Bronchial epithelial cell (primary cell): ENCODE data around the gene KLHL2. TPM values are rescaled to one million over a fixed set of nuclear protein-coding genes. Genes with fewer than 3 reads are reported as not detected.
"Not testable (repeated sequence)": the region's sequence is repeated elsewhere in the genome, so short reads cannot be mapped to it uniquely, and the experiment has no call there.

ENCODE experiments used
- DNase-seq: peaks from one replicate; pipeline ENCODE4 v3.0.0-alpha.2; 2010; ENCODE audit warnings: low read depth
- FAIRE-seq: peaks from 2 replicates; lab custom pipeline; 2011; peaks lifted over from hg19 to GRCh38; lab: Jason Lieb, UNC
- H3K27me3 ChIP-seq: 2 replicates; pipeline ENCODE4 v1.5.1; 2011; ENCODE audit warnings: low read length; ENCODE audit not compliant: control insufficient read depth, insufficient read depth
- H3K36me3 ChIP-seq: 2 replicates; pipeline ENCODE4 v1.5.1; 2011; ENCODE audit warnings: low read length; ENCODE audit not compliant: control insufficient read depth, insufficient read depth
- H3K4me3 ChIP-seq: 2 replicates; pipeline ENCODE4 v1.5.1; 2011; ENCODE audit warnings: mild to moderate bottlenecking, low read depth, low read length, control low read depth
- CTCF ChIP-seq: IDR thresholded peaks from 2 replicates; pipeline ENCODE4 v1.5.1; 2011; ENCODE audit warnings: mild to moderate bottlenecking, moderate library complexity, low read length, control low read depth, inconsistent platforms; ENCODE audit not compliant: insufficient read depth, severe bottlenecking
- total RNA-seq: library from RNA; depleted of rRNA; stranded (reverse); fragments of >200 nt; gene quantifications from 2 replicates; pipeline ENCODE4 v1.2.1, GENCODE V29; 2014

Gene KLHL2
- total RNA-seq, 1 donor from 2014 or later, result 49.2 TPM

GRCh38 chr4:165234766-165235165 lies 27.4 kb downstream of the KLHL2 start:
- H3K4me3 ChIP-seq, result no peak overlapping the region
- DNase-seq, result no peak
- H3K36me3 ChIP-seq, result no peaks in the 10 kb centered on the region
- no peaks in the 10 kb centered on the region for H3K27me3 ChIP-seq
- no peak for TF ChIP-seq CTCF
- no peak for FAIRE-seq

GRCh38 chr4:165236852-165237251 lies 29.5 kb downstream of the KLHL2 start:
- DNase-seq, H3K36me3 ChIP-seq, H3K27me3 ChIP-seq, FAIRE-seq, H3K4me3 ChIP-seq: not testable (repeated sequence)

- FAIRE-seq, result peak; percentile 98
- H3K36me3 ChIP-seq, H3K4me3 ChIP-seq, H3K27me3 ChIP-seq: not testable (repeated sequence)
- DNase-seq, result peak; percentile 77
These were observed 30.8 kb downstream of the KLHL2 start for GRCh38 chr4:165238041-165238640.

GRCh38 chr4:165240761-165241160 lies 33.4 kb downstream of the KLHL2 start:
- H3K27me3 ChIP-seq, H3K36me3 ChIP-seq, H3K4me3 ChIP-seq, DNase-seq, FAIRE-seq: not testable (repeated sequence)

- not testable (repeated sequence) for H3K4me3 ChIP-seq, FAIRE-seq, H3K27me3 ChIP-seq, DNase-seq, H3K36me3 ChIP-seq
These were observed 36.8 kb downstream of the KLHL2 start for GRCh38 chr4:165244148-165244547.

- not testable (repeated sequence) for FAIRE-seq, DNase-seq, H3K27me3 ChIP-seq, H3K4me3 ChIP-seq, H3K36me3 ChIP-seq
These were observed 37.3 kb downstream of the KLHL2 start for GRCh38 chr4:165244587-165245186.

GRCh38 chr4:165248102-165248501 lies 40.7 kb downstream of the KLHL2 start:
- no peak overlapping the region for H3K4me3 ChIP-seq
- FAIRE-seq (no peak), DNase-seq (no peak)
- no peak for TF ChIP-seq CTCF
- H3K27me3 ChIP-seq, result no peaks in the 10 kb centered on the region
- no peaks in the 10 kb centered on the region for H3K36me3 ChIP-seq

GRCh38 chr4:165248904-165249303 lies 41.5 kb downstream of the KLHL2 start:
- not testable (repeated sequence) for H3K27me3 ChIP-seq, H3K36me3 ChIP-seq, FAIRE-seq, H3K4me3 ChIP-seq
- peak; percentile 88 for DNase-seq

GRCh38 chr4:165254771-165255170 lies 47.4 kb downstream of the KLHL2 start:
- not testable (repeated sequence) for FAIRE-seq, H3K27me3 ChIP-seq, H3K36me3 ChIP-seq, H3K4me3 ChIP-seq, DNase-seq

GRCh38 chr4:165255439-165255838 lies 48.1 kb downstream of the KLHL2 start:
- not testable (repeated sequence) for H3K36me3 ChIP-seq, FAIRE-seq, H3K4me3 ChIP-seq, H3K27me3 ChIP-seq
- peak; percentile 60 for DNase-seq

GRCh38 chr4:165256074-165256659 lies 48.8 kb downstream of the KLHL2 start:
- FAIRE-seq, H3K36me3 ChIP-seq, H3K27me3 ChIP-seq, H3K4me3 ChIP-seq, DNase-seq: not testable (repeated sequence)

GRCh38 chr4:165259776-165260175 lies 52.4 kb downstream of the KLHL2 start:
- FAIRE-seq, result peak; percentile 83
- not testable (repeated sequence) for DNase-seq, H3K27me3 ChIP-seq, H3K4me3 ChIP-seq, H3K36me3 ChIP-seq
